ENCODE results near the gene EGLN1.

The EGLN1 gene

GRCh38 chr1:231382426-231382825, 39.7 kb downstream of the EGLN1 start:
- TF ChIP-seq MYC (IDR thresholded peaks at IDR 0.05; ENCODE audit: low read depth, low read length): no peak
- no peak for TF ChIP-seq CTCF (IDR thresholded peaks at IDR 0.05; ENCODE audit: low read depth, low read length)
- TF ChIP-seq MAX (IDR thresholded peaks at IDR 0.05; ENCODE audit: low read depth, low read length): no peak
- no peak for TF ChIP-seq POLR2A (IDR thresholded peaks at IDR 0.05; ENCODE audit: extremely low read depth, insufficient read length)

GRCh38 chr1:231381729-231382128, 40.4 kb downstream of the EGLN1 start:
- no peak overlapping the region for H3K4me3 ChIP-seq (ENCODE audit: low read depth, low read length)
- DNase-seq (ENCODE audit: low read depth): no peak
- TF ChIP-seq CTCF (IDR thresholded peaks at IDR 0.05; ENCODE audit: low read depth, low read length) (no peak), MYC (IDR thresholded peaks at IDR 0.05; ENCODE audit: low read depth, low read length) (no peak), MAX (IDR thresholded peaks at IDR 0.05; ENCODE audit: low read depth, low read length) (no peak), POLR2A (IDR thresholded peaks at IDR 0.05; ENCODE audit: extremely low read depth, insufficient read length) (no peak)

More at GRCh38 chr1:231382426-231382825, 39.7 kb downstream of the EGLN1 start:
- H3K4me3 ChIP-seq (ENCODE audit: low read depth, low read length): no peak overlapping the region
- DNase-seq (ENCODE audit: low read depth): no peak

- DNase-seq (ENCODE audit: low read depth): no peak
- no peak overlapping the region for H3K4me3 ChIP-seq (ENCODE audit: low read depth, low read length)
Observed at GRCh38 chr1:231376875-231377549, 45.1 kb downstream of the EGLN1 start.

DNA sequence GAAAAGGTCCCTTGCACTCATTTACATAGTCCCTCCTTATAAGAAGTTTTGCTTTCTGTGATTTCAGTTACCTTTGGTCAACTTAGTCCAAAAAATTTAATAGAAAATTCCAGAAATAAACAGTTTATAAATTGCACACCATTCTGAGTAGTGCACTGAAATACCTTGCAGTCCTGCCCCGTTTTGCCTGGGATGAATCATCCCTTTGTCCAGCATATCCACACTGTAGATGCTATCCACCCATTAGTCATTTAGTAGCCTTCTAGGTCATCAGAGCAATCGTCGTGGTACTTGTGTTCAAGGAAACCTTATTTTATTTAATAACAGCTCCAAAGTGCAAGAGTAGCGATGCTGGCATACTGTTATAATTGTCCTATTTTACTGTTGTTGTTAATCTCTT, 46.0 kb downstream of the EGLN1 start:
- TF ChIP-seq MAX (IDR thresholded peaks at IDR 0.05; ENCODE audit: low read depth, low read length) (no peak), POLR2A (IDR thresholded peaks at IDR 0.05; ENCODE audit: extremely low read depth, insufficient read length) (no peak), CTCF (IDR thresholded peaks at IDR 0.05; ENCODE audit: low read depth, low read length) (no peak), MYC (IDR thresholded peaks at IDR 0.05; ENCODE audit: low read depth, low read length) (no peak)
- DNase-seq (ENCODE audit: low read depth): no peak

More at GRCh38 chr1:231376875-231377549, 45.1 kb downstream of the EGLN1 start:
- TF ChIP-seq CTCF (IDR thresholded peaks at IDR 0.05; ENCODE audit: low read depth, low read length) (no peak), POLR2A (IDR thresholded peaks at IDR 0.05; ENCODE audit: extremely low read depth, insufficient read length) (no peak), MYC (IDR thresholded peaks at IDR 0.05; ENCODE audit: low read depth, low read length) (no peak), MAX (IDR thresholded peaks at IDR 0.05; ENCODE audit: low read depth, low read length) (no peak)

GRCh38 chr1:231374394-231374793, 47.7 kb downstream of the EGLN1 start:
- no peak for DNase-seq (ENCODE audit: low read depth)

More for the DNA sequence above, 46.0 kb downstream of the EGLN1 start:
- no peak overlapping the region for H3K4me3 ChIP-seq (ENCODE audit: low read depth, low read length)

More at GRCh38 chr1:231374394-231374793, 47.7 kb downstream of the EGLN1 start:
- no peak for TF ChIP-seq MAX (IDR thresholded peaks at IDR 0.05; ENCODE audit: low read depth, low read length)
- no peak for TF ChIP-seq MYC (IDR thresholded peaks at IDR 0.05; ENCODE audit: low read depth, low read length)
- no peak for TF ChIP-seq CTCF (IDR thresholded peaks at IDR 0.05; ENCODE audit: low read depth, low read length)
- no peak for TF ChIP-seq POLR2A (IDR thresholded peaks at IDR 0.05; ENCODE audit: extremely low read depth, insufficient read length)
- H3K4me3 ChIP-seq (ENCODE audit: low read depth, low read length): no peak overlapping the region
